ENCODE results near the gene IP6K3.

Gene IP6K3

DNA sequence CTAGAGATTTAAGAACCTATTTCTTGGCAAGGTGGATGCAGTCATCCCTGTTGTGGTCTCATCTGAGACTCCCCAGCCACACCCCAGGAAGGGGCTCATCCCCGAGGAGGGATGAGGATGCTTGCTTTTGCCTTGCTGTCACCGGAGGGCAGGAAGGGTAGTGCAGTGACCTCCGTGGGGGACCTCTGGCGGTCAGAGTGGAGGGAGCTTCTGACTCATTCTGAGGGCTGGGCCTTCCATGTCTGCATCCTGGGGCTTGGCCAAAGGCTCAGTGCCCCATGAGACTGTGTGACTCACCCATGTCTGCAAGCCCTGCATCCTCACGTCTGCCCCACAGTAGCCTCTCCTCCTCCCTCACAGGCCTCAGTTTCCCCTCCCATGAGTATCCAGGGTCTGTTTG lies 73.9 kb downstream of the IP6K3 start:
- no peak for TF ChIP-seq Cebpa-rat (IDR thresholded peaks at IDR 0.05)
- Histone ChIP-seq H3K27me3 (no peaks in the 10 kb centered on the region), H3K36me3 (peaks cover 91% of the 10 kb centered on the region), H3K27ac (0 out of 2 replicates have a peak overlapping the region, but pooled peaks have one; percentile 26), H3K9me3 (no peaks in the 10 kb centered on the region), H3K9ac (no peak overlapping the region), H3K4me3 (no peak overlapping the region), H3K4me1 (peaks cover 68% of the 10 kb centered on the region), H4K20me1 (peaks cover 1% of the 10 kb centered on the region; the same call in 1 of the 2 replicates), H3K4me2 (peak overlapping the region; percentile 27; the same call in 1 of the 2 replicates)

- H3K27ac ChIP-seq: no peak overlapping the region
- peaks cover 57% of the 10 kb centered on the region for H3K4me1 ChIP-seq
- peaks cover 5% of the 10 kb centered on the region; the same call in 1 of the 2 replicates for H4K20me1 ChIP-seq
- no peak overlapping the region for H3K9ac ChIP-seq
- no peak overlapping the region for H3K4me3 ChIP-seq
- TF ChIP-seq Cebpa-rat (IDR thresholded peaks at IDR 0.05): no peak
- no peaks in the 10 kb centered on the region for H3K27me3 ChIP-seq
- H3K4me2 ChIP-seq: no peak overlapping the region
- H3K36me3 ChIP-seq: peaks cover 92% of the 10 kb centered on the region
- no peaks in the 10 kb centered on the region for H3K9me3 ChIP-seq
These were observed 75.0 kb downstream of the IP6K3 start for GRCh38 chr6:33671744-33672072.
